HUES48 (cell line): ENCODE measurements around the gene PDE4D.

Source experiments
- H3K27ac ChIP-seq: one replicate; pipeline ENCODE4 v1.7.0; 2013; ENCODE audit warnings: low read depth, low read length, inconsistent platforms
- H3K27me3 ChIP-seq: 2 replicates; pipeline ENCODE4 v1.6.1; 2013; ENCODE audit warnings: mild to moderate bottlenecking, low read length; ENCODE audit not compliant: control insufficient read depth, insufficient read depth
- H3K36me3 ChIP-seq: 2 replicates; pipeline ENCODE4 v1.6.1; 2013; ENCODE audit warnings: low read length; ENCODE audit not compliant: control insufficient read depth, insufficient read depth
- H3K4me1 ChIP-seq: 2 replicates; pipeline ENCODE4 v1.6.1; 2013; ENCODE audit warnings: mild to moderate bottlenecking, low read length; ENCODE audit not compliant: control insufficient read depth, insufficient read depth
- H3K4me3 ChIP-seq: 2 replicates; pipeline ENCODE4 v1.5.1; 2013; ENCODE audit warnings: mild to moderate bottlenecking, low read depth, low read length
- H3K9ac ChIP-seq: 2 replicates; pipeline ENCODE4 v1.6.1; 2013; ENCODE audit warnings: mild to moderate bottlenecking, low read depth, low read length, moderate library complexity
- H3K9me3 ChIP-seq: 2 replicates; pipeline ENCODE4 v1.6.1; 2013; ENCODE audit warnings: low read length; ENCODE audit not compliant: control insufficient read depth, insufficient read depth

PDE4D gene

DNA sequence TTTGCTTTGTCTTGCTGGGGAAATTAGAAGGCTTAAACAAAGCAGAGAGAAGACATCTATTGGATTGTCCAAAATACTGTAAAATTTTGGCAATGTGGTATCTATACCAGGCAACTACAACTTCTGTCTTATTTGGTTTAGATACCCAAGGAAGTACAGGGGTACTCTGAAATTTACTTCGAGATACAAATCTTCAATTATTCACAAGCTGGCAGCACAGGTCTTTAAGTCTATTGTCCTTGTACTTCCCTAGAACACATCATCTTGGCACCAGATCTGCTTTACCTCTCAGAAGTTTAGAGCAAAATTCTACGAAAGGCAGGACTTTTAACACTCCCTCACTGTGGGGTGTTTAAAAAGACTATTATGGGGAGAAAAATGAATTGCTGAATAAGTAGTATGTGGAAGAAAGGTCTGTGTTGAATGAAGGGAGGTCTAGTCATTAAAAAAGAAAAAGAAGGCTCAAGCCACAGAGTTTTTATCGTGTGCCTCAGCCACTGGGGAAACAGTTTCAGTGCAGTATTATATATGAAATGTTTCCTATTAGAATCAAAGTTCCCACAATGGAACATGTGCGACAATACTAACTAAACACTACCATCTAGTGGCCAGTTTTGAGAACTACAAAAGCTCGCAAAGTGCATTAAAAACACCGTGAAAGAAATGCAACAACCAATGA is 93.7 kb downstream of the PDE4D start:
- Histone ChIP-seq H3K9ac (no peak overlapping the region), H3K9me3 (no peaks in the 10 kb centered on the region), H3K27me3 (no peaks in the 10 kb centered on the region), H3K4me1 (peaks cover 25% of the 10 kb centered on the region), H3K36me3 (no peaks in the 10 kb centered on the region), H3K4me3 (peak overlapping the region; percentile 42), H3K27ac (peak overlapping the region; percentile 85)

- no peak overlapping the region for H3K27ac ChIP-seq
- peaks cover 29% of the 10 kb centered on the region for H3K4me1 ChIP-seq
- H3K27me3 ChIP-seq = no peaks in the 10 kb centered on the region
- H3K9me3 ChIP-seq = no peaks in the 10 kb centered on the region
- H3K36me3 ChIP-seq = no peaks in the 10 kb centered on the region
- H3K9ac ChIP-seq = no peak overlapping the region
- no peak overlapping the region for H3K4me3 ChIP-seq
Observed at GRCh38 chr5:59798862-59799667, 94.5 kb downstream of the PDE4D start.

- H3K36me3 ChIP-seq = no peaks in the 10 kb centered on the region
- peaks cover 27% of the 10 kb centered on the region for H3K4me1 ChIP-seq
Observed at GRCh38 chr5:59795141-59795540, 98.4 kb downstream of the PDE4D start.

DNA sequence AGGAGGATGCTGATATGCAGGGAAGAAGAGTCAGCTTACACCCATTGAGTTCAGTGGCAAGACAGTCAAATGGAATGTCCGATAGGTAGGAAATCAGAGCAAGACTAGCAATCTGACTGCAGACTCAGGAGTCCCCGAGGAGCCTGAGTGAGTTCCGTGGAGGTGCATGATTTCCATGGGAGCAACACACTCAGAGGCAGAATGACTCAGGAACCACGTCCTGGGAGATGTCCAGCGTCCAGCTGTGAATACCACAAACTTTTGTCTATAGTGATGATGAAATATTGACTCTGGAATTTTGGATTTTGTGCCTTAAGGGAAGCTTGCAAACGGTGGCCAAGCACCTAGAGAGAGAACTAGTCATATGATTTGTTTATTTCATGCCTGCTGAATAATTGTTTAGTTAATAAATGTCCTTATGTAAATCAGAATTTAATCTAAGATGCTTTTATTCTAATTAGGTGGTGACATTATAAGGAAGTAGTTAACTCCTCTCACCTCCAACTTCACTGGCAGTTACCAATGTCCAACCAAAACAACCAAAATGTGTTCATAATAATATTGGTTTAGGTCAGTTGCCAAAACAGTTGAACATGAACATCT is 100.4 kb downstream of the PDE4D start:
- H3K9ac ChIP-seq = no peak overlapping the region
- peaks cover 20% of the 10 kb centered on the region for H3K4me1 ChIP-seq
- no peaks in the 10 kb centered on the region for H3K36me3 ChIP-seq
- no peak overlapping the region for H3K27ac ChIP-seq
- no peaks in the 10 kb centered on the region for H3K9me3 ChIP-seq
- H3K4me3 ChIP-seq = no peak overlapping the region
- H3K27me3 ChIP-seq = no peaks in the 10 kb centered on the region

More at GRCh38 chr5:59795141-59795540, 98.4 kb downstream of the PDE4D start:
- Histone ChIP-seq H3K27ac (no peak overlapping the region), H3K9ac (no peak overlapping the region), H3K4me3 (no peak overlapping the region), H3K9me3 (no peaks in the 10 kb centered on the region), H3K27me3 (no peaks in the 10 kb centered on the region)

DNA sequence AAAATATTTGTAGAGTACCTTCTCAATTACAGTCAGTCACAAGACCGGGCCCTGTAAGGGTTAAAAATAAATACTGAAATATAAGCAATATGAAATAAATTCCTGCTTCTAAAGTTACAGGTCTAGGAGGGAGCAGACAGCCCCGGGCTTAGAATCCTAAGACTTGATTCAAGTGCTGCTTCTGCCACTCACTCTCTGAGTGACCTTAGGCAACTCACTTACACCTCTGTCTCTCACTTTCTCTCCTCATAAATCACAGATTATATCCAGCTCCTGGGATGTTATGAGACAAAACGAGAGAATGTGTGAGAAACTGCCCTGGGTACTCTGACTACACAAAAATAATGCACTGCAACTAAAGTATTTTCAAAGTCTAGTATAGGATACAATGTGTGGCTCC is 101.9 kb downstream of the PDE4D start:
- Histone ChIP-seq H3K27me3 (no peaks in the 10 kb centered on the region), H3K4me3 (no peak overlapping the region), H3K36me3 (no peaks in the 10 kb centered on the region), H3K9ac (no peak overlapping the region), H3K4me1 (peaks cover 20% of the 10 kb centered on the region), H3K27ac (no peak overlapping the region), H3K9me3 (no peaks in the 10 kb centered on the region)

DNA sequence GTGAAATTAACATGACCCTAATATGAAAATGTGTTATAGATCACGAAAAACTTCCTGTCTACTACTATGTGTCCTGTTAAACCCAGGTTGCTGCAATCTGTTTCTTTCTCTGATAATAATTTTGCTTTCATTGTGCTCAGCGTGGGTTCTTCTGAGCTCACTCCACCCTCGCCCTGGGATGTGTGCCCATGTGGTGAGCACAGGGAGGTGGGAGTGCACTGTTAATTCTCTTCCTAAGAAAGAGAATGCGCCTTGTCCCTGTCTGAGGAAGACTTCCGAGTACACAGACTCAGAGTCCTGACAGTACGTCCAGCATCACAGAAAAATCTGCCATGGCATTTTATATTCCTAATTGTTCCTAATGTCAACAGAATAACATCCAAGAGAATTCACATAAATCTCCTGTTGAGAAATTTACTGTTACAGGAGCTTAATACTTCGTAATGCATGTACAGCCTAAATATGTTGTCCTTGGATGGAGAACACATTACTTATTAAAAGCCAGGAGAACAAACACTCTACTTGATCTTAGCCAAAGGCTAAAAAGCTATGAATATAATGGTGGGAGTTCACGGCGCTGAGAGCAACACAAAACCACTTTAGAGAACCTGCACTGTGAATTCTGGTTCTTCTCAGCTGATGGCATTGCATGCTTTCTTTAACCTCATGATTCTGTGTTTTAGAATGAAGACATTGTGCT is 102.6 kb downstream of the PDE4D start:
- no peak overlapping the region for H3K4me3 ChIP-seq
- no peaks in the 10 kb centered on the region for H3K27me3 ChIP-seq
- H3K36me3 ChIP-seq = no peaks in the 10 kb centered on the region
- no peak overlapping the region for H3K9ac ChIP-seq
- H3K9me3 ChIP-seq = no peaks in the 10 kb centered on the region
- H3K27ac ChIP-seq = no peak overlapping the region
- H3K4me1 ChIP-seq = peaks cover 20% of the 10 kb centered on the region

- Histone ChIP-seq H3K9me3 (no peaks in the 10 kb centered on the region), H3K36me3 (no peaks in the 10 kb centered on the region), H3K27me3 (no peaks in the 10 kb centered on the region), H3K4me3 (no peak overlapping the region), H3K4me1 (peaks cover 20% of the 10 kb centered on the region), H3K27ac (no peak overlapping the region), H3K9ac (no peak overlapping the region)
Observed at GRCh38 chr5:59790376-59790775, 103.2 kb downstream of the PDE4D start.

- Histone ChIP-seq H3K9me3 (no peaks in the 10 kb centered on the region), H3K27me3 (no peaks in the 10 kb centered on the region), H3K36me3 (no peaks in the 10 kb centered on the region), H3K9ac (no peak overlapping the region), H3K27ac (no peak overlapping the region), H3K4me1 (peaks cover 20% of the 10 kb centered on the region), H3K4me3 (no peak overlapping the region)
Observed at GRCh38 chr5:59789894-59790293, 103.6 kb downstream of the PDE4D start.

DNA sequence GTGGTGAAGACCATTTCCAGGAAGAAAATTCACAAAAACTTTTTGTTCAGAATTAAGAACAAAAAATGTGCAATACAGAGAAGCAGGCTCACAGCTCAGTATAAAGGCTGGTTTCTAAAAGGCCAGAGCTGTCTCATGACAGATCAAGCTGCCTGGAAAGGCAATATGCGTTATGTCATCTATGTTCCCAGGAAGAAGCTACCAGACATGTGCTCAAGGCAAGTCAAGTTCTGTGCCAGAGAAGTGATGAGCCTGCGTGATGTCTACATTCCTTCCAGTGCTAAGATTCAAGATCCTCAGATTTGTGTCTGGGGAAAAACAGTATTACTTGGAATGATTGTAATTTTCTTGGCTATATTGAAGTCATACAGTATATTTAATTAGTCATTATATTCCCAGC is 104.3 kb downstream of the PDE4D start:
- Histone ChIP-seq H3K9me3 (no peaks in the 10 kb centered on the region), H3K9ac (no peak overlapping the region), H3K27me3 (no peaks in the 10 kb centered on the region), H3K27ac (no peak overlapping the region), H3K4me3 (no peak overlapping the region), H3K4me1 (peaks cover 17% of the 10 kb centered on the region), H3K36me3 (no peaks in the 10 kb centered on the region)

DNA sequence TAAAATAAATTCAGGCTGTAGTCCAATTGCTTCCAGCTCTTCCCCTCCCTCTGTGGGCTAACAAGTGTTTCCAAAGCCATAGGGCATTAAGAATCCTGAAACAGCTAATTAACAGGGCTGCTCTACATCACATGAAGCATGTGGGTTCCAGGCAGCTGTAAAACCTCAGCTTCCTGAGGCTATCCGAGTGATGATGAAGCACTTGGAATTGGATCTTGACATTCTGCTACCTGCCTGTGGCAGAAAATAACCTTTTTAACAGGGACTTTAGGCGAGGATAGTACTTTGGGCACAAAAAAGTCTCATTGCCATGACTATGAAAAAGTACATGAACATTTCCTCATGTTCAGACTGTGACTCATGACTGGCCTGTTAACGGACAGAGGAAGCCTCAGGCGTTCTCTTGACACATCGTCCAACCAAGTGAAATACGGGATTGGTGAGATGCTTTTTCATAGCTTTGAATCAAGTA is 107.2 kb downstream of the PDE4D start:
- Histone ChIP-seq H3K27me3 (no peaks in the 10 kb centered on the region), H3K36me3 (no peaks in the 10 kb centered on the region), H3K9me3 (no peaks in the 10 kb centered on the region), H3K4me1 (peaks cover 13% of the 10 kb centered on the region), H3K27ac (no peak overlapping the region), H3K4me3 (no peak overlapping the region), H3K9ac (no peak overlapping the region)
